Testis (tissue), 2 donors: ENCODE measurements around the gene ZBTB20.

Experiments
- CTCF ChIP-seq, 3 experiments: fragments of 450-650 bp in 2 of 3; fragments of 200-600 bp in 1 of 3; sonication (generic) in 1 of 3; IDR thresholded peaks; one replicate each; pipeline ENCODE4 v1.5.1; 2016 to 2019; ENCODE audit warnings: antibody characterized with exemption in 3 of 3, mild to moderate bottlenecking in 2 of 3, moderate library complexity in 1 of 3
- POLR2A ChIP-seq: fragments of 450-650 bp; IDR thresholded peaks from one replicate; pipeline ENCODE4 v1.6.1; 2017; ENCODE audit warnings: antibody characterized with exemption, mild to moderate bottlenecking, moderate library complexity

GRCh38 chr3:114553949-114554593, 593.0 kb downstream of the ZBTB20 start:
- no peak for TF ChIP-seq POLR2A
- no peak for TF ChIP-seq CTCF (IDR thresholded peaks at IDR 0.05)
